ENCODE data around the gene ERICH6B.

ERICH6B gene

DNA sequence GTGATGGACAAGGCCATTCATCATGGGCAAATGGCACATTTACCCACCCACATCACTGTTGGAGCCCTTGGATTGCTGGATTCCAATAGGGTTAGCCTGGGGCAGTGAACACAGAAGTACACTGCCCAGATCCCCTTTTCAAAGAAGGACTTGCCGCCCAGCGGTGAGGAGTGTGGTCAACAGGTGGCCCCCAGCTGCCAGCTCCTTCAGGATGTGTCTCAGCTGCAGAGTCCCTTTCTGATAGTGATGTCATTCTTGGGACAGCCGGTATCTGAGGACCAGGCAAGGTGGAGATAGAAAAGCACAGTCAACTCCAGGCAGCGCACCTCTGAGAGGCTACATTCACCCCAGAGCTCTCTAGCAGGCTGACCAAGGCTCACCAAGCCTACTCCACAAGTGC lies 16.9 kb downstream of the ERICH6B start:
- FAIRE-seq: no peak

DNA sequence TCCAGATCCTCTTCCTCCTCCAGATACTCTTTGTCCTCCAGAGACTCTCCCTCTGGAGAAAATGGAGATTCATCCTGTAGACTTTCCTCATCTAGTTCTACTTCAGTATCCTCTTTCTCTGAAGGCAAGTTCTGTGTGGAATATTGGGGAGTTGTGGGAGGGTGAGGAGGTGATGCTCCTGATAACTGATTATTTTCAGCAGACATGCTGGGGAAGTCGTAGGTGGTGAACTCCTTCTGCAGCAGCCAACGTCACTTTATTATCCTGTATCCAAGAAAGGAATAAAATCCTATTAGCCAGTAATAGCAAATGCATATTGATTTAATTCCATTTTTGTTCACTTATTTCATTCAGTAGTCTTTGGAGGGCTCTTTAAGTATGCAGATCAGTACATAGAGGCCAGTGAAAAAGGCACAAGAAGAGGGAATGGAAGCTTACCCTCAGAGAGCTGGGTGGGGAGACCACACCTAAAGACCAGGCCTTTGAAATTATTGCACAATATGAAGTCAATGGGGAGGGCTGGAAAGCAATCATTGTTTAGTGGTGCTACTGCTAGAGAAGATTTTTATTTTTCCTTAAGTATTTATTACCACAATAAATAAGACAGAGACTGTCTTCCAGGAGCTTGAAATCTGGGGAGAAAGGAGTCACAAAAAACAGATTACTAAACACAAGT lies 18.6 kb downstream of the ERICH6B start:
- FAIRE-seq: no peak

DNA sequence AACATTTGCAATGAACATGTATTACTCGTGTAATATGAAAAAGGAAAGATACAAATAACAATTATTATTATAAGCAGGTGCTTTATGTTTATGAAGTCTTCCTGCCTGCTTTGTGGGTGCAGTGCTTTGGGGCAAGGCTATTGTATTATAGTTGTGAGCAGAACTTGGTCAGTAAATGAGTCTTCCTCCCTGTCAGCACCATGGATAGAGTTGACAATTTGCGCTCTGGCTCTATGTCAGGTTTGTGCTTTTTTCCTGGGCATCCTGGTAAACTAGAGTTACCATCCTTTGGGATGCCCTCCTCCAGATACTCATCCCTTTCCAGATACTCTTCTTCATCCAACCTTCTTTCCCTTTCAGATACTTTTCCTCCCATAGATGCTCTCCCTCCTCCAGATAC lies 19.6 kb downstream of the ERICH6B start:
- FAIRE-seq: no peak

DNA sequence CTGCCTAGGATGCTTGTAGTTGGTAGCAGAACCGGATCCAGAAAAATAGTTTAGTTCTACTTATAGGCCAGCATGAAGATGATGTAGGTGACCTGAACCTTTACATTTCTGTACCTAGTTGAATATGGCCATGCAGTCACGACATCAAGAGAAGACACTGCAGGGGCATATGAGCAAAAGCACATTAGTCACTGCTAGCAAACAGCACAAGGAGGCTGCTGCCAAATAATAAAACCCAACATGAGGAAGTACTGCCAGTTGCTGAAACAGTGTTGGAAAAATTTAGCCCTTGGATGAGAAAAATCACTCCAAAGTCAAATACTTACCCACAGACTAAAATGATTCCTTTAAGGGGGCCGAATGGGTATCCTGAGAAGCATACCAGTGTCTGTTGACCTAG lies 20.8 kb downstream of the ERICH6B start:
- FAIRE-seq: no peak

DNA sequence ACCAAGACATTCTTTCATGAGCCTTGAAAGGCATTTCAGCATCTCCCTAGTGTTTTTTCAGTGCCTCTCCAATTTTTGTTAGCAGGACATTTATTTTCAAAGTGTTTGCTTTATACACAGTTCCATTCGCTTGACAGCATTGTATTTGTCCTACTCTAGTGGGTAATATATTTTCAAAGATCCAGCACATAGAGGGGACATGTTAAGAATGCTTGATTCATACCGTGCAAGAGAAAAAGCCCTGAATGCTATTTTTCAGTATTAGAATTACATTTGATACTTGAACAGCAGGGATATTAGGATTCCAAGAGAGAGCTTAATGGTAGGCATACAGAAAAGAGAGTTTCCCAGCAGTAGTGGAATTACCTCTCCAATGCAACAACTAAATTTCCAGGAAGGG lies 21.3 kb downstream of the ERICH6B start:
- no peak for FAIRE-seq

- FAIRE-seq: no peak
Observed at GRCh38 chr13:45592758-45593157, 22.8 kb downstream of the ERICH6B start.

DNA sequence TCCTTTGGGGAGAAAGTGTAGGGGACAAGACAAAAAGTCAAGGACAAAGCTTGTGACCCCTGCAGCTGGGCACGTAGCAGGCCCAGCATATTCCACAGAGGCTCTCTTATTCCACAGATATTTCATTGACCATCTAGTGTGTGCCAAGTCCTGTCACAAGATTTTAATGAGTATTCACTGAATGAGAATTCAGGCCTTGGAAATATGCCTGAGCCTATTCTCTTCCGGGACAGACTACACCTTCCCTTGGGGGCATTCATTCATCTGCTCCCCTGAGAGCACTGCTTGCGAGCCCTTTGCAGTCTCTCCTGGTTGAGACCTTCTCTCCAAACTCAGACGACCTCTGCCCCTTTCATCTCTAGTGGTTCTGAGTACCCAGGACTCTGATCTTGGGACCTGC lies 25.5 kb downstream of the ERICH6B start:
- FAIRE-seq: no peak

DNA sequence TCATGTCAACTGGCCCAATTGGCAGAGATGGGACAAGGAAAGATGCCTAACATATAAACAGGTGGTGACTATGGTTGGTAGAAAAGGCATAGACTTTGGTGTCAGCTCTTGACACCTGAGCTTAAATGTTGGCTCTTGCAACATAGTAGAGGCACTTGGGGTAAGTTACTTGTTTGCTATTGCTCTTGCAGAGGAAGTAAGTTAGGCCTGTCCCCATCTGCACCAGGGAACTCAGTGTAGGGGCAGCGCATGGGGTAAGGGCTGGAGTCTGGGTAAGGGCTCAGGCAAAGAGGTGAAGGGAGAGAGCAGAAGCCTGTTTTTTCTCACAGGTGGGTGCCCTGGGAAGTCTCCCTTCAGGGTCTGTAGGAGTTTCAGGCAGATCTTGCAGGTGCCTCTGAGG lies 27.6 kb downstream of the ERICH6B start:
- FAIRE-seq: no peak

DNA sequence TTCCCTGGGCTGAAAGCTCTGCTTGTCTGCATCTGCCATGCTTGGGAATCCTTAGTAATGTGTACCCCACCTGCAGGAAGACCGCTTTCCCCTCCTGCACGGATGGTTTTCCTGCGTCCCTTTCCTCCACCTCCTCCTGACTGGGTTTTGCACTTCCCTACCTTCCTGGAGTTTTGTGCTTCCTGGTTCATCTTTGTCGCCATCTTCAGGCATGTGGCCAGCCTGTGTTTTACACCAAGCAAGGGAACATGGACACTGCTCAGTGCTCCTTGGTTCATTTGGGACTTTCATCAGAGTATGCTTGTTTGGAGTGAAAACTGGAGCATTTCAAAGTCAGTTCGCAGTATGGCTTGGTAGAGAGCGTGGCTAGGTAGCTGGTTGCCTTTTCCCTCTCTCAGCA lies 30.7 kb downstream of the ERICH6B start:
- no peak for FAIRE-seq

- no peak for FAIRE-seq
Observed at GRCh38 chr13:45582408-45583076, 33.0 kb downstream of the ERICH6B start.

- FAIRE-seq: no peak
Observed at GRCh38 chr13:45576466-45576865, 39.1 kb downstream of the ERICH6B start.

- no peak for FAIRE-seq
Observed at GRCh38 chr13:45575830-45576180, 39.7 kb downstream of the ERICH6B start.

- FAIRE-seq: no peak
Observed at GRCh38 chr13:45575146-45575829, 40.3 kb downstream of the ERICH6B start.

GRCh38 chr13:45565331-45565730 lies 50.2 kb downstream of the ERICH6B start:
- FAIRE-seq: no peak

DNA sequence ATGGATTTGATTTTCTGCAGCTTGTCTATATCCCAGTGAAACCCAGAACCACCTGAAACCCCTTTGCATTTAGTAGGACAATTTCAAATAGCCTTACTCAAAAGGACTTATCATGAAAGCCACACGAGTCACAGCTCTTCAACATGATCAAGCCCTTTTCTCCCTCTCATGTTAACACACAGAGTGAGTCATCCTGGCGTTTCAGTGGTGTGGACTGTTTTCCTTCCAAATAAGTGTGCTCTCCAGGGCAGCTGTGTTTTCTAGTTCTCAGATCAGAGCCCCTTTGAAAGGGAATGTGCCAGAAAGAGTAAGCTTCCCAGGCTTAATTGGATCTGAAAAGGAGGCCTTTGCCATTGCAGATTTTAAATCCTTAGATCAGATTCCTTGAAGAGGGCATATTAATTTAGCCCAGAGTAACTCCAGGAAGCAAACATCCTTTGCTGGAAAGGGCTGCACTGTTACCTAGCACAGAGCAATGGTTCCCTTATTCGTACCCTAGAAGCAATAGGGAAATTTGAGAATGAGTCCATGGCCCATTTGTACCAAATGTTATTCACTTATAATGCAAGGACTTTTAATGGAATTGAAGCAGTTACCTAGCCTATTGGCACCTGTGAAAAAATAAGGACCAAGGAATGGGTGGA lies 51.3 kb downstream of the ERICH6B start:
- FAIRE-seq: no peak

DNA sequence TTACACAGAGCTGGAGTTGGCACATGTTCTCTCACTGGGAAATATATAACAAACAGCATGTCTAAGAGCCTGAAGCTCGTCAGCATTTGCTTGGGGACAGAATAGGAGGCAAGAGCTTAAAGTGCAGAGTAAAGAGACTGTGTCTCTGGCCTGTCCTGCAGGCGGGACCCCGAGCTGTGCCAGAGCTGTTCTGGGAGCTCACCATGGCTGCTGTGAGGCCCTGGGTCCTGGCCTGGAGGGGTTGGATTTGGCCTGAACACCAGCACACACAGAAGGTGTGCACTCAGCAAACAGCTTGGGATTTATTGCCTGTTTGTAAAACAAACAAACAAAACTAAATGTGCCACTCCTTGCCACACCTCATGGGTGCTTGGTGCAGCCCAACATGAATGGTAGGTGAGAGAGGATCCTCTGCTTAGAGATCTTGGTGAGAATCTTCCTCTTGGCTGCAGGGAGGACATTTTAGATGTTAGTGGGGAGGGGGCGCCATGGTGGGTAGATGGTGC lies 60.9 kb downstream of the ERICH6B start:
- no peak for FAIRE-seq

GRCh38 chr13:45548281-45548680 lies 67.3 kb downstream of the ERICH6B start:
- FAIRE-seq: no peak

DNA sequence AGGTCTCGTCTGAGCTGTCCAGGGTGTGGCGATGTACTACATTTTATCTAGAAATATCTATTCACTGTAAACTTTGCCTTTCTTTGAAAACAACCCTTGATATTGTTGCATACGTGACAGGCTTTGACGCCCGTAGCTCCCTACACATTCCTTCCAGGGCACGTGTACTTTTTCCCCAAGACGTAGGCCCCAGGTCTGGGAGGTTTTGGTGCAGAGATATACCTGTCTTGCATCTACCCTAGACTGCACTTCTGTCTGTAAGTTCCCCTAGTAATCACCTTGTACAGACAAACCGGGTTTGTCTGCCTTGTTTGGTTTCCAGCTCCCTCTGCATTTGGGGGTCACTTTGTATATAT lies 69.2 kb downstream of the ERICH6B start:
- FAIRE-seq: no peak

DNA sequence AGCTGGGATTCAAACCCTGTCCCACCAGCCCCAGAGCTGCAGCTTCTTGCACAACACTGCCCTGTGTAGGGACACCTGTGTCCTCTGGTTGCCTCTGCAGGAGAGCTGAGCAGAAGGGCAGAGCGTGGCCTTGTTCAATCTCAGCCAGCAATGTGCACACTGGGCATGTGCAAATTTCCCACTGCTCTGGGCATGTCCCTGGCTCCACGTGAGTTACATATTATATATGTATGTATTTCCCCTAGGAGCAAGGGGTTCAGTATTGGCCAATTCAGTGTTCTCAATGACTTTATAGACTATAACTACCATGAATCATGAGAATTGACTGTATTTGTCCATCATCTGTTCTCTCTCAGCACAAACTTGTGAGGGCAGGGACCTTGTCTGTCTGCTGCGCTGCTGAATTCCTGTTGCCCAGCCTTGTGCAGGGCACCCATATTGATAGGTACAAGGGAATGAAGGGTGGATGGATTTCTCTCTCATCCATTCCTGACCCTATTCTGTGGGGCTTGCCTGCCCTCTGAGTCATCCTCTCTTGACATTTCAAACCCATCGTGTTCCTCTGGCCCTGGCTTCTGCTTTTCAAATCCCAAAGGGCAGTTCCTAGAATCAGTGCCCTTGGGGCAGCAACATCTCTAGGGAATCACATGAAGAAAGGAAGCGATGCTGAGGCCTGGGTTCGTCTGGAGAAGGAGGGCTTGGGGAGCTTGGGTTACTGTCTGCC lies 69.7 kb downstream of the ERICH6B start:
- FAIRE-seq: no peak

DNA sequence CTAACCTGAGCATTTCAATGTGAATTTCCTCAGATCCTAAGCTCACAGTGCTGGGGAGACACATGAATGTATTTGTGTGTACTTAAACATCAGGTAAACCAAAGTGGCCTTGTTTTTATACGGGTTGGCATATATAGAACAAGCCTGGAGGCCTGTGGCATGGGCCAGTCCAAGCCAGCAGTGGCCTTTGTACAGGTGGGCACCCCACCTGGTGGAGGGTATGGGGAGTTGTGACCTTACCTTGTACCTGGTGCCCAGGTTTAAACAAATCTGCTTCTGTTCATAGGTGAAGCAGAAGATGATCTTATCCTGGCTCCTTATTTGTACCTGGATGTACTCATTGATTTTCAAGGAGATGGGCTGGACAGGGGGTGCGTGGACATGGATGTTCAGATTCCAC lies 71.0 kb downstream of the ERICH6B start:
- FAIRE-seq: no peak

GRCh38 chr13:45542878-45543277 lies 72.7 kb downstream of the ERICH6B start:
- FAIRE-seq: no peak

DNA sequence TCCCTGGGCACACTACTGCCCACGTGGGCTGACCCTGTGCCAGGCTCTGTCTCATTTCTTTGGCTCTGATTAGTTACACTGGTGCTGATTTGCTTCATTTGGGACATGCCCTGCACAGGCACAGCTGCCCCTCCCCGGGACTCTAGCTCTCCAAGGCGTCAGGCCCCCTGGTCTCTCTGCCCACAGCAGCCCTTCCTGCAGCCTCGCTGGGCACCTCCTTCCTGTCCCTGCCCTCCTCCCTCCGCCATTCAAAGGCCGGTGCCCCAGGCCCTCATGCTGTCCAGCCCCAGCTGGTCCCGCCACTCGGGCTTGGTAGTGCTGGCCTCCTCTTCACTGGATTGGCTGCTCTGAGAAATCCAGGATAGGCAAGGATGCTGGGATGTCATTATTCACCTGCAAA lies 73.1 kb downstream of the ERICH6B start:
- no peak for FAIRE-seq

GRCh38 chr13:45541806-45542205 lies 73.7 kb downstream of the ERICH6B start:
- FAIRE-seq: no peak

All from A204.1 (cell line).